Breast epithelium (tissue), 3 donors: ENCODE data around the gene MRFAP1L1.

Experiments used
- POLR2A ChIP-seq: fragments of 450-650 bp; IDR thresholded peaks from one replicate; pipeline ENCODE4 v1.6.1; 2016; ENCODE audit warnings: antibody characterized with exemption, mild to moderate bottlenecking, moderate library complexity
- POLR2AphosphoS5 ChIP-seq, 3 donors: sonication (generic); formaldehyde crosslinking; IDR thresholded peaks; one replicate each; pipeline ENCODE4 v1.6.1; 2017; ENCODE audit warnings: antibody characterized with exemption in 3 of 3
- TF ChIP-seq, protein P1 (sequence below), 3 donors: fragments of 450-650 bp; IDR thresholded peaks; one replicate each; pipeline ENCODE4 v1.5.1; 2016 to 2017; ENCODE audit warnings: antibody characterized with exemption in 3 of 3, mild to moderate bottlenecking in 3 of 3, moderate library complexity in 3 of 3

DNA sequence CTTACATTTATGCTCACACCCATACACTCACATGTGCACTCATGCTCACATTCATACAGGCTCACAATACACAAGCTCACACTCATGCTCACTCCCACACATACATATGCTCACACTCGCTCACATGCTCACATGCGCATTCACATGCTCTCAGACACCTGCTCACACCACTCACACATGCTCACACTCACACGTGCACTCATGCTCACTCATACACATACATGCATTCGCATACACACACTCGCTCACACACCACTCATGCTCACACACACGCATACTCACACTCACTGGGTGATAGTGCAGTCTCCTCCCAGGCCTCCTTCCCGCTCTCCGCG, 44.4 kb downstream of the MRFAP1L1 start:
- TF ChIP-seq POLR2A: no peak
- TF ChIP-seq, protein P1, sequence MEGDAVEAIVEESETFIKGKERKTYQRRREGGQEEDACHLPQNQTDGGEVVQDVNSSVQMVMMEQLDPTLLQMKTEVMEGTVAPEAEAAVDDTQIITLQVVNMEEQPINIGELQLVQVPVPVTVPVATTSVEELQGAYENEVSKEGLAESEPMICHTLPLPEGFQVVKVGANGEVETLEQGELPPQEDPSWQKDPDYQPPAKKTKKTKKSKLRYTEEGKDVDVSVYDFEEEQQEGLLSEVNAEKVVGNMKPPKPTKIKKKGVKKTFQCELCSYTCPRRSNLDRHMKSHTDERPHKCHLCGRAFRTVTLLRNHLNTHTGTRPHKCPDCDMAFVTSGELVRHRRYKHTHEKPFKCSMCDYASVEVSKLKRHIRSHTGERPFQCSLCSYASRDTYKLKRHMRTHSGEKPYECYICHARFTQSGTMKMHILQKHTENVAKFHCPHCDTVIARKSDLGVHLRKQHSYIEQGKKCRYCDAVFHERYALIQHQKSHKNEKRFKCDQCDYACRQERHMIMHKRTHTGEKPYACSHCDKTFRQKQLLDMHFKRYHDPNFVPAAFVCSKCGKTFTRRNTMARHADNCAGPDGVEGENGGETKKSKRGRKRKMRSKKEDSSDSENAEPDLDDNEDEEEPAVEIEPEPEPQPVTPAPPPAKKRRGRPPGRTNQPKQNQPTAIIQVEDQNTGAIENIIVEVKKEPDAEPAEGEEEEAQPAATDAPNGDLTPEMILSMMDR (IDR thresholded peaks at IDR 0.05): no peak
- no peak for TF ChIP-seq POLR2AphosphoS5 (IDR thresholded peaks at IDR 0.05)
